Eye (tissue), 1 donor: ENCODE results near the gene RFX7.
"Not testable (repeated sequence)": the region's sequence is repeated elsewhere in the genome, so short reads cannot be mapped to it uniquely, and the experiment has no call there.

ENCODE experiments used
- DNase-seq: peaks from one replicate; pipeline ENCODE4 v3.0.0-alpha.2; 2015

Gene RFX7

GRCh38 chr15:56203312-56203922, 40.3 kb downstream of the RFX7 start:
- DNase-seq: not testable (repeated sequence)

- DNase-seq: no peak
Measured at GRCh38 chr15:56202701-56203100, 41.0 kb downstream of the RFX7 start.

GRCh38 chr15:56199038-56199437, 44.6 kb downstream of the RFX7 start:
- DNase-seq: no peak

- DNase-seq: no peak
Measured at GRCh38 chr15:56194035-56194434, 49.6 kb downstream of the RFX7 start.

- DNase-seq: no peak
Measured at GRCh38 chr15:56192659-56193442, 50.8 kb downstream of the RFX7 start.

GRCh38 chr15:56187665-56188064, 56.0 kb downstream of the RFX7 start:
- no peak for DNase-seq

GRCh38 chr15:56185980-56186379, 57.7 kb downstream of the RFX7 start:
- no peak for DNase-seq

GRCh38 chr15:56184516-56184915, 59.2 kb downstream of the RFX7 start:
- DNase-seq: no peak

GRCh38 chr15:56180851-56181250, 62.8 kb downstream of the RFX7 start:
- DNase-seq: no peak

- DNase-seq: no peak
Measured at GRCh38 chr15:56176996-56177395, 66.7 kb downstream of the RFX7 start.

- DNase-seq: no peak
Measured at GRCh38 chr15:56175788-56176187, 67.9 kb downstream of the RFX7 start.

- DNase-seq: no peak
Measured at GRCh38 chr15:56174649-56175048, 69.0 kb downstream of the RFX7 start.

- no peak for DNase-seq
Measured at GRCh38 chr15:56168394-56168793, 75.3 kb downstream of the RFX7 start.

- no peak for DNase-seq
Measured at GRCh38 chr15:56165234-56165633, 78.4 kb downstream of the RFX7 start.

GRCh38 chr15:56160966-56161365, 82.7 kb downstream of the RFX7 start:
- no peak for DNase-seq

- no peak for DNase-seq
Measured at GRCh38 chr15:56156877-56157276, 86.8 kb downstream of the RFX7 start.

- not testable (repeated sequence) for DNase-seq
Measured at GRCh38 chr15:56155278-56155677, 88.4 kb downstream of the RFX7 start.

- not testable (repeated sequence) for DNase-seq
Measured at GRCh38 chr15:56154768-56155167, 88.9 kb downstream of the RFX7 start.

- no peak for DNase-seq
Measured at GRCh38 chr15:56150204-56150603, 93.5 kb downstream of the RFX7 start.

- DNase-seq: no peak
Measured at GRCh38 chr15:56148064-56148463, 95.6 kb downstream of the RFX7 start.

GRCh38 chr15:56146756-56147155, 96.9 kb downstream of the RFX7 start:
- DNase-seq: no peak

GRCh38 chr15:56128081-56128480, 115.6 kb downstream of the RFX7 start:
- DNase-seq: no peak

- DNase-seq: no peak
Measured at GRCh38 chr15:56126409-56126808, 117.3 kb downstream of the RFX7 start.

GRCh38 chr15:56124391-56124790, 119.3 kb downstream of the RFX7 start:
- no peak for DNase-seq

- DNase-seq: no peak
Measured at GRCh38 chr15:56105855-56106254, 137.8 kb downstream of the RFX7 start.
